Prostate gland (tissue), 2 donors: Measurements from ENCODE around the gene EHD1.

Source experiments
- CTCF ChIP-seq, 4 experiments: fragments of 200-600 bp in 2 of 4; fragments of 450-650 bp in 2 of 4; sonication (generic) in 2 of 4; IDR thresholded peaks; 1 replicate in 3 of 4; 2 replicates in 1 of 4; pipeline ENCODE4 v1.5.1; 2016 to 2019; ENCODE audit warnings: antibody characterized with exemption in 4 of 4, mild to moderate bottlenecking in 2 of 4, moderate library complexity in 2 of 4
- POLR2A ChIP-seq: fragments of 450-650 bp; IDR thresholded peaks from one replicate; pipeline ENCODE4 v1.6.1; 2016; ENCODE audit warnings: antibody characterized with exemption, mild to moderate bottlenecking
- POLR2AphosphoS5 ChIP-seq: sonication (generic); formaldehyde crosslinking; IDR thresholded peaks from one replicate; pipeline ENCODE4 v1.6.1; 2017; ENCODE audit warnings: antibody characterized with exemption

DNA sequence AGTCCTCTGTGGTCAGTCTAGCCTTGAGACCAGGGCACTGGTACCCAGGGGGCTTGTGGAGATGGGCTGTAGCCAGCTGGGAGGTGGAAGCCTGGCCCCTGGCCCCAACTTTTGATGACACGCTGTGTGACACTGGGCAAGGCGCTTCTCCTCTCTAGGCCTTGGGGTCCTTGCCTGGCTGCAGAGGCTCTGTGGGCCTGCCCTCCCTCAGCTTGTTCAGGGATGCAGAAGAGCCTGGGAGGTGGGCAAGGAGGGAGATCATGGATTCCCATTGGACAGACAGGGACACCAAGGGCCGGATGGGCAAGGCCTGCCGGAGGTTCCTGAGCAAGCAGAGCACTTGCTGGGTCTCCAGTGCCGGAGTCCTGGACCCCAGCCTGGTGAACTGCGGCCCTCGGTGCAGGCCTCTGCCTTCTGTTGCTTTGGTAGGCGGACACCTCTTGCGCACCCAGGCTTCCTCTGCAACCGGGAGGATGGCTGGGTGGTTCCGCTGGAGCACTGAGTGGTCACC, 44.8 kb upstream of the EHD1 start:
- TF ChIP-seq POLR2A, result no peak
- no peak for TF ChIP-seq CTCF (IDR thresholded peaks at IDR 0.05)
- TF ChIP-seq POLR2AphosphoS5, result no peak
